H1 (cell line): ENCODE measurements around the gene PACSIN2.

Experiments
- CTCF ChIP-seq, 3 experiments: IDR thresholded peaks; 1 replicate in 2 of 3; 2 replicates in 1 of 3; pipeline versions ENCODE4 v1.5.1 to v1.6.1; 2011; ENCODE audit warnings: low read length in 3 of 3, mild to moderate bottlenecking in 3 of 3, inconsistent platforms in 2 of 3, low read depth in 1 of 3, moderate library complexity in 1 of 3; ENCODE audit not compliant: insufficient read depth in 1 of 3; ENCODE audit errors: control extremely low read depth in 1 of 3
- SRF ChIP-seq: IDR thresholded peaks from 2 replicates; pipeline ENCODE4 v1.6.1; 2011; ENCODE audit warnings: mild to moderate bottlenecking, low read depth, low read length, moderate library complexity

GRCh38 chr22:42876041-42876440 is 138.9 kb downstream of the PACSIN2 start:
- no peak for TF ChIP-seq CTCF (IDR thresholded peaks at IDR 0.05; ENCODE audit: control extremely low read depth in 1 of 3, insufficient read depth in 1 of 3, low read depth in 1 of 3, low read length in 3 of 3)
- TF ChIP-seq SRF = no peak
